TTC549 (cell line): ENCODE results near the gene CD200R1L.

Experiments used
- FAIRE-seq: peaks from 2 replicates; lab custom pipeline; 2012; peaks lifted over from hg19 to GRCh38; lab: Jason Lieb, UNC

CD200R1L gene

DNA sequence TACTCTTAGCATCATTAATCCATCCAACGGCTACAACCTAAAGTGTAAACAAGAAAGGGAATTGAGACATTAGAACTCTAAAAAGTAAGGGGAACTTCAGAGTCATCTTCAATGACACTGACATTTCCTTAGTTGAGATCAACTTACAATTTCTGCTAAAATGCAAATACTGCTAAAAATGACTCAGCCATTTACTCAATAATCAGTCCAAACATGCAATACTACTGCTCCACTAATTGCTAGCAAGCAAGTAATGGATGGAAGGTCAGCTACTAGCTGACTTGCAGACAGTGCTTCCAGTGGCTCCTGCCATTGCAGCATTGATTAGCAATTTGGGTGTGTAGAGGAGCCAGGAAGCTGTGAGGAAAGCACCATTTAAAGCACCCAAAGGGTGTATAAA is 28.4 kb downstream of the CD200R1L start:
- FAIRE-seq, result no peak

DNA sequence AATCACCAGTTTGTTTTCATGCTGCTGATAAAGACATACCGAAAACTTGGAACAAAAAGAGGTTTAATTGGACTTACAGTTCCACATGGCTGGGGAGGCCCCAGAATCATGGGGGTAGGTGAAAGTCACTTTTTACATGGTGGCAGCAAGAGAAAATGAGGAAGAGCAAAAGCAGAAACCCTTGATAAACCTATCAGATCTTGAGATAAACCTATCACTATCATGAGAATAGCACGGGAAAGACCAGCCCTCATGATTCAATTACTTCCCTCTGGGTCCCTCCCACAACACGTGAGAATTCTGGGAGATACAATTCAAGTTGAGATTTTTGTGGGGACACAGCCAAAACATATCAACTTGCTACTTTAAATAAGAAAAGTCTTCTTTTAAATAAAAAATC is 28.9 kb downstream of the CD200R1L start:
- FAIRE-seq, result no peak

DNA sequence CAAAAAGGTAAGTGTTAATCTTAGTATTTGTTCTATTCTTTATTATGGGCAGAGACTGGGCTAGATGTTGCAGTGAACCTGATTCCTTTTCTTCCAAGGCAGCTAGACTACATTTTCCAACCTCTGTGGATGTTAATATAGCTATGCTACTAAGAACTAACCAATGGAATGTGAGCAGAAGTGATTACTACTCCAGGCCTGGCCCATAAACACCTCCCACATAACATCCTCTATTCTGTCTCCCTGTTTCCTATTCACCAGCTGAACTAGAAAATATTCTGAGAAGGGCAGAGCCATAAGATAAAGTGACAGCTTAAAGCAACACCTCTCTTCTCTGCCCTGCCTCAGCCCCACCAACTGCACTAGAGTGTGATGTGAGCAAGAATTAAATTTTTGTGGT is 29.4 kb downstream of the CD200R1L start:
- FAIRE-seq, result no peak

GRCh38 chr3:112815981-112816380 is 30.7 kb downstream of the CD200R1L start:
- FAIRE-seq, result no peak

DNA sequence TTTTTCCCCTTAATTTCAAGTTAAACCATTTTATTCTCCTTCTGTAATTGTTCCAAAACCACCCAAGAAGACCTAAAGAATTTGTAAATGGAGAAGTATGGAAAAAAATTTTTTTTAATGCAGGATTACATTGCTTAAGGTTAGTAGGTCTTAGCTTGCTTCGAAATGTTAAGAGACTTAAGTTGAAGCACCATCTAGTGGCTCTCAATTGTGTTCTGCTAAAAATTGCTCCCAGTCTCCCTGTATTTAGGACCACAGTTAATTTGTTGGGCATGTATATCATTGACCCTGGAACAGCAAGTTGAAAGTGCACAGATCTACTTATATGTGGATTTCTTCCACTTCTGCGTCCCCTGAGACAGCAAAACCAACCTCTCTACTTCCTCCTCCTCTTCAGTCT is 32.4 kb downstream of the CD200R1L start:
- FAIRE-seq, result no peak

GRCh38 chr3:112813723-112814171 is 32.9 kb downstream of the CD200R1L start:
- no peak for FAIRE-seq

DNA sequence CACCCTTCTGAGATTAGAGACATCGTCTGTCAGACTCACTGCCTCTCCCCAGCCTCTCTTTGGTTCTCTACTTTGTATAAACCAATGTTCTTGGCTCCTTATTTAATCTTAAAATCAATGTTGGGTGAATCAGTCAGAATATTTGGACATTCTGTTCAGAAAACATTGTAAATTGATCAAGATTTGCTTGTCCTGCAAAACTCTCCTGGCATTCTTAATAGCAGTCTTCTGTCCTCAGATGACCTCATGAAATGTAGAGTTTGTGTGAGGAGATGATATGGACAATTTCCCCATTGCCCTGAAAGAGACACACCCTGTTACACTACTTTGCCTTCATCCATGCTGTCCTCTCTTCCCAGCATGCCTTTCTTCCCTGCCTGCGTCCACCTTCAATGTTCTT is 33.6 kb downstream of the CD200R1L start:
- FAIRE-seq, result no peak

GRCh38 chr3:112811917-112812660 is 34.6 kb downstream of the CD200R1L start:
- FAIRE-seq, result no peak

DNA sequence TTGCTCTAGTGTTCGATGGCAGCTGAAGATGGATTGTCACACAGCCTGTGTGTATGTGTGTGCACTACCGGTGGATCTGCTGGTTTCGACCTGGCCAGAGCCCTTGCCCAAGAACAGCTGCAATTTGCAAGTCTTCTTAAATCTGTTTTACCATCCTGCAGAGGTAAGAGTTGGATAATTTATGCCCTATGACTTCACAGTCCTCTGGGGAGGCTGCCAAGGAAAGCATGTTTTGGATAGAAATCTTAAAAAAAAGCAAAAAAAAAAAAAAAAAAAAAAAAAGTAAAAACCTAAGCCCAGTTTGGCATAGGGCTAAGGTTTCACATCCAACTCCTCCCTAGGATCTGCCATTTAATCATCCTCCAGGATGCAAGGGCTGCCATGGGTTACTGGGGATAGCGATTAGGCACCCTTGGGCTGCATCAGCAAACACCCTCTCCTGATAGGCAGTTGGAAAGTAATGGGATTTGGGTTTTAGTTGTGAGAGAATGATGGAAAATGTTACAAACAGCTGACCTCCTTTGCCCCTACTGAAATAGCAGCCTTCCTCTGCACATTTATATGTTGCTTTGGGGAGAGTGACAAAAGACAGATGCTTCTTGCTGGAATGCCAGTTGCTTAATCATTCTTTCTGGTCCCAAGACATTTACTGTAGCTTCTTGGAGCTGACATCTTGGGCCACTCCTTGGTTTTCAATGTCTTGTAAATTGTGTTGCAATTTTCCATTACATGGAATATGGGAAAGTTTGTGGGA is 35.4 kb downstream of the CD200R1L start:
- no peak for FAIRE-seq

GRCh38 chr3:112810561-112810960 is 36.1 kb downstream of the CD200R1L start:
- FAIRE-seq, result no peak

GRCh38 chr3:112808136-112808535 is 38.5 kb downstream of the CD200R1L start:
- FAIRE-seq, result no peak

DNA sequence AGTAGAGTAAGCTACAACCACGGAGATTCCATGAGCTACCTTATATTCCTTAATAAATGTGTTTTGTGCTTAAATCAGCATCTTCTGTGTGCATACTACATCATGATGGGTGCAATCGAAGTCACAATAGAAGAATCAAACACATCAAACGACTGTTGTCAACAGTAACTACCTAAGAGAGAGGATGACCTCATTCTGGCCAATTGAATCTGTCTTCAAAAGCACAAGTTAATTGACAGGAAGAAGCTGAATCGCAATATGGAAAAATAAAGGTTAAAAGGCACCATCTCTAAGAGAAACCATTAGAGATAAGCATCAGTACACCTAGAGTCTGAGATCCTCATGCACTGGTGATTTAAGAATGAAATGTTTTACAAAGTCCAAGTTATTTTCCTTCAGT is 39.0 kb downstream of the CD200R1L start:
- no peak for FAIRE-seq

GRCh38 chr3:112806903-112807302 is 39.8 kb downstream of the CD200R1L start:
- FAIRE-seq, result no peak

DNA sequence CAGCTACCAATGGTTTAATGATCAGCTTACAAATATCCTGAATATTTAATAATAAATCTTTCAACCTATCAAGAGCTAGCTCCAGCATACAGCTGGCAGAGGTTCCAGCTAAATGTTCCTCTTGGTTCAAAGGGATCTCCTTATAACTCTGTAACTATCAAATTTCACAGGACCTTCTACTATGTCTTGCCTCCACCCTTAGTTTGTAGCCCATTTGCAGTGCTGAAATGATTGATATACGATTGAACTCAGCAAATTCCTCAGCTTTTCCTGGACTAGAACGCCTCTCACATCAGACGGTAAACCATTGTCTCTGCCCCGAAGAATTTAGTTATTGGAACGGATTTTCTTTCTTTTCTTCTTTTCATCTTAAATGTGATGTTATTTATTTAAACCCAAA is 41.5 kb downstream of the CD200R1L start:
- FAIRE-seq, result no peak

DNA sequence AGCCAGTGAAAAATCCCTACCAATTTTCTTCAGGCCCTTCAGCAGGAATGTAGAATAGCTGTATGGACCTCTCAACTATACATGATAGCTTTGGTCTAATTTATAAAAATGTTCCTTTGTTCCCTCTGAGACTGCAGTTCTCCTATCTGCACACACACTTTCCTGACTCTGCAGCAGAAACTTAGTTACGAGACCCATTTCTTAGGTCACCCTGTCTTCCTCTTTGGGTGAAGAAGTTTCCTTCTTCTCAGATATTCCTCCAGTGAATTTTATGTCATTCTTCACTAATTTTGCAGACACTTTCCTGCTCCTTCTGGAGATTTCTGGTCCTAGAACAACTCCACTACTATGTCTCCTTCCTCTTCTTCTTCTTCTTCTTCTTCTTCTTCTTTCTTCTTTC is 42.6 kb downstream of the CD200R1L start:
- FAIRE-seq, result no peak

DNA sequence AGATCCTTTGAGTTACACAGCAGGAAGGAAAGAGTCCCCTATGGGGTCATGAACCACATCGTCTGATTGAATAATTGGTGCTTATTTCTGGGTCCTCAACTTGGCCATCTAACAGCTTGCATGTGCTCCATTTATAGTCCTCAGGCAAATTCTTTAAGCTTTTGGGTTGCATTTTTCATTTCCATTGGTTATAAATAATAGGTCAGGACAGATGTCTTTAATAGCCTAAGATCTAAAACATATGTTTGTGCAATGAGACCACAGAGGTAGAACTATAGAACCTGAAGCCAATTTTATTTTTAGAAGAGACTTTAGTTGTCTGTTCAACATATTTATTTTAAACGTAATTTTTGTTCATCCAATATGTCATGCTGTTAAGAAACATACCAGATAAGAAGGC is 43.2 kb downstream of the CD200R1L start:
- no peak for FAIRE-seq

- no peak for FAIRE-seq
Measured at GRCh38 chr3:112802338-112802737, 44.3 kb downstream of the CD200R1L start.

GRCh38 chr3:112799946-112800345 is 46.7 kb downstream of the CD200R1L start:
- no peak for FAIRE-seq

- no peak for FAIRE-seq
Measured at GRCh38 chr3:112794622-112795172, 52.0 kb downstream of the CD200R1L start.

DNA sequence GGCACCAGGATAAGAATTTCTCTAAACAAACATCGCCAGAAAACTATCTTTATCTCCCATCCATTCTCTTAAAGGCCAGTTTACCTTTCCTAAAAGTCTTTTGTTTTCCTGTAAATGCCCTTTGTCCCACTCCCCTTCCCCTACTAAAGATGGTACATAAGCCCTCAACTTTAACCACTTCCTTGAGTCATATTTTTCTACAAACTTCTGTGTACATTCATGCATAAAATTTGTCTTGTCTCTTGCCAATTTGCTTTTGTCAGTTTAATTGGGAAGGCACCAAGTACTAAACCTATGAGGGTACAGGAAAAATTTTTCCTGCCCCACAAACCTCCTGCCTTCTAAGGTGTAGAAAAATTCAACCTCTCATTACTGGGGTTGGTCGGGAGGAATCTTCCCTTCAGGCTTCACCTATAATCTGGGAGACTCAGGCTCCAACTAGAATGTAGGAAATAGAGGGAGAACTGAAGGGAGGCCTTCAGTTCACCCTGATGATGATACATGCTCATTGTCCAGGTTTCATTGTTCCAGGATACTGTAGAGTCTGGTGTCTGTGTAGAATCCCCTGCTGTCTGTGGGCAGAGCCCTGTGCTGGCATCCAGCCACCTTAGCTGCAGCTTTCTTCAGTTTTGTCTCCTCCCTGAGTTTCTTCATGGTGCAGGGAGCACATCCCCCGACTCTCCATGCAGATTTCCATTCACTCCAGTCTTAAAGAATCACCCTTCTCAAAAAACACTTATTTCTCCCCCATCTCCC is 53.2 kb downstream of the CD200R1L start:
- no peak for FAIRE-seq

GRCh38 chr3:112791736-112792135 is 54.9 kb downstream of the CD200R1L start:
- no peak for FAIRE-seq

DNA sequence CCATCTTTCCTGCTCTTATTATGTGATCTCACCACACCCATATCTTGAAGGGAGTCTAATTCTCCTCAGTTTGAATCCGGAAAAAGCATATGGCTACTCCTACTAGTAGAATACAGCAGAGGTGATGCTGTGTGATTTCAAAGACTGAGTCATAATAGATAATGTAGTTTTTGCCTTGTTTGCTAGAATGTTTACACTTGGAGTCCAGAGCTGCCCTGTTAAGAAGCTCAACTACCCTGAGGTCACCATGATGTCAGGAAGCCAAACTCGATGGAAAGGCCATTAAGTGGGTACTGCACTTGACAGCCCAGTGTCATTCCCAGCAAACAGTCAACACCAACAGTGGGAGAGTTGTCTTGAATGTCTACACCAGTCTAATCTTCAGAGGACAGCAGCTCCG is 56.9 kb downstream of the CD200R1L start:
- FAIRE-seq, result no peak
